GM13977 (cell line): ENCODE data around the gene SLC6A8.

Experiments used
- DNase-seq: peaks from one replicate; pipeline ENCODE4 v3.0.0; 2012; ENCODE audit warnings: low spot score
- in situ Hi-C: fragments of 300-500 bp; cut with MboI; formaldehyde crosslinking; loops from one replicate; pipeline ENCODE4 v1.12.0; 2022; ENCODE audit warnings: low sequenced_read_pairs, low pct_unique_long_range_greater_than_20kb, mixed read lengths, inconsistent platforms; ENCODE audit not compliant: unreplicated experiment
- TF ChIP-seq, protein P1 (sequence below): IDR thresholded peaks from 2 replicates; pipeline ENCODE4 v1.5.1; 2012; ENCODE audit warnings: mild to moderate bottlenecking, control low read depth; ENCODE audit not compliant: insufficient read depth; ENCODE audit errors: extremely low read depth, missing control alignments

The SLC6A8 gene

DNA sequence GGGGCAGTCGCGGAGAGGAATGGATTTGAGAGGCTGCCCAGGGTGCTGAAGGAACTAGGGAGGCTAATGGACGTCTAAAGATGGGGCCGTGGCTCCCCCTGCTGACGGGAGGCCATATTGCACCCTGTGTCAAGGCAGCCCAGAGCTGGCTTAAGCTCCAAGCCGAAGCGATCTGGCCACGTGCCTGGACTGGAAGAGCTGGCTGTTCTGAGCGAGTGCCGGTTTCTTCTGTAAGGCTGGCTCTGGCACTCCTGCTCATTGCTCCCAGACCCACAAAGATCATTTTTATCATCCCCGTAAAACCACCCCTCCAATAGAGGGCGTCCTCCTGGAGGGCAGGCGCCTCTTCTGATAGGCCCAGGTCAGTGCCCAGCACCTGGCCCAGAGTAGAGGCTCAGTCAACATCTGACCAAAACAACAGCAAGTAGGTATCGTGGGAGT, 19.8 kb upstream of the SLC6A8 start:
- TF ChIP-seq, protein P1, sequence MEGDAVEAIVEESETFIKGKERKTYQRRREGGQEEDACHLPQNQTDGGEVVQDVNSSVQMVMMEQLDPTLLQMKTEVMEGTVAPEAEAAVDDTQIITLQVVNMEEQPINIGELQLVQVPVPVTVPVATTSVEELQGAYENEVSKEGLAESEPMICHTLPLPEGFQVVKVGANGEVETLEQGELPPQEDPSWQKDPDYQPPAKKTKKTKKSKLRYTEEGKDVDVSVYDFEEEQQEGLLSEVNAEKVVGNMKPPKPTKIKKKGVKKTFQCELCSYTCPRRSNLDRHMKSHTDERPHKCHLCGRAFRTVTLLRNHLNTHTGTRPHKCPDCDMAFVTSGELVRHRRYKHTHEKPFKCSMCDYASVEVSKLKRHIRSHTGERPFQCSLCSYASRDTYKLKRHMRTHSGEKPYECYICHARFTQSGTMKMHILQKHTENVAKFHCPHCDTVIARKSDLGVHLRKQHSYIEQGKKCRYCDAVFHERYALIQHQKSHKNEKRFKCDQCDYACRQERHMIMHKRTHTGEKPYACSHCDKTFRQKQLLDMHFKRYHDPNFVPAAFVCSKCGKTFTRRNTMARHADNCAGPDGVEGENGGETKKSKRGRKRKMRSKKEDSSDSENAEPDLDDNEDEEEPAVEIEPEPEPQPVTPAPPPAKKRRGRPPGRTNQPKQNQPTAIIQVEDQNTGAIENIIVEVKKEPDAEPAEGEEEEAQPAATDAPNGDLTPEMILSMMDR: peak; percentile 75
- in situ Hi-C loops: loop anchor here (25.0 kb wide), 1 partner anchor 706 kb away; no protein-coding TSS in a partner anchor

DNA sequence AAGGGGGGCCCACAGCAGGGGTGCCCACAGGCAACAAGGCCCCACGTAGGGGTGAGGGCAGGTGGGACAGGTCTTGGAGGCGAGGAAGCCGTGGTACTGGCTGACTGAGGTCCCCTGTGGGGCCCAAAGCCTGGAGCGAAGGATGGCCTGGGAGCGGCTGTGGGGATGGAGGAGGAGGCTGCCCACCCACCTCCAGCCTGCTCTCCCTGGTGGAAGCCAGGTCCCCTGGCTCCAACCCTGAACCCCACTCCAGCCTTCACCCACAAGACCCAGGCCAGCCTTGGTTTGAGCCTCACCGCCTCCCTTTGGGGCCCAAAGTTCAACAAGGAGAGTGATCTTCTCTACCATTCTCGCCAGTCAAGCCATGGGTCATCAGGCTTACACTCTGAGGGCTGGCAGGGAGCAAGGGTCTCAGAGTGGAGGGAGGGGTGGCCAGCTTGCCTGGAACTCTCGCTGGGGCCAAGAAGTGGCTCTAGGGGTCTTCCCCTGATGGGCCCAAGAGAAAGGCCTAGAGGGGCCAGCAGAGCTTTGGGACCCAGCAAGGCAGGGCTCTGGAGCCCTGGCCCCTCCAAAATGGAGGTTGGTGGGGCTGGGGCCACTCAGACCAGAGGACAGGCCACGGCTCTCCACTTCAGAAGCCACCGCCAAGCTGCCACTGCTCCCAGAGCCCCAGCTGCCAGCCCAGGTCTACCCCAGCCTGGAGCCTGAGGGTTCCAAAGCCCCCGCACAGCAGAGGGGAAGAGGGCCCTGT, 19.1 kb upstream of the SLC6A8 start:
- TF ChIP-seq, protein P1: peak; percentile 4
- peak; percentile 31 for DNase-seq
- in situ Hi-C loops: loop anchor here (25.0 kb wide), 1 partner anchor 706 kb away; no protein-coding TSS in a partner anchor

More for the DNA sequence above, 19.8 kb upstream of the SLC6A8 start:
- DNase-seq: peak; percentile 85

DNA sequence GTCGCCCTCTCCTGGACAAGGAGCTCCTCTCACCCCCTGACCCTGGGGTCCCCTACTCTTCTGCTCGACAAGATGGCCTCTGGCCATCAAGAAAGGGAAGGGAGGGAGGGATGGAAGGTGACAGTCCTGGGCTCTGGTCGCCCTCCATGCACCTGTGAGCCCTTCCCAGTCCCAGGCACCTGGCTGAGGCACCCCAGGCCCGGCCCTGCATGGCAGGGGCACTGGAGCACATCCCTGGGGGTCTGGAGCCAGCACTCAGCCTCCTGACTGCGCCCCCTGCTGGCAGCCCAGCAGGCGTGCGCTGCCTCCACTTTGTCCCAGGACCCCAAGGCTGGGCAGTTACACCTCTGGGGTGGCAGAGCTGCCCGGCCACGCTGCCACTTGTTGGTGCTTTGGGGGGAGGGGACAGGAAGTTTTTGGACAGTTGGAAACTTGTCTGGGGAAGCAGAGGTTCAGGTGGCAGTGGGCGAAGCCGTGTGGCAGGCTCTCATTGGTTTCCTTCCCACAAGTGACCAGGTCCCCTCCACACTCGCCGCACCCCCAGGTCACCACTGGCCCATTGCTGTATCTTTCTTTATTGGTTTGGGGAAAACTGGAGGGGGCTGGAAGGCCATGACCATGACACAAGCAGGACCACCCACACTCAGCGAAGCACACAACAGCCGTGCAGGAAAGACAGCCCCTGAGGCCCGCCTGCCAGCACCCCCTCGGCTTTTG, 18.4 kb upstream of the SLC6A8 start:
- DNase-seq: peak; percentile 76
- TF ChIP-seq, protein P1: peak; percentile 75
- in situ Hi-C loops: loop anchor here (25.0 kb wide), 1 partner anchor 707 kb away; no protein-coding TSS in a partner anchor

DNA sequence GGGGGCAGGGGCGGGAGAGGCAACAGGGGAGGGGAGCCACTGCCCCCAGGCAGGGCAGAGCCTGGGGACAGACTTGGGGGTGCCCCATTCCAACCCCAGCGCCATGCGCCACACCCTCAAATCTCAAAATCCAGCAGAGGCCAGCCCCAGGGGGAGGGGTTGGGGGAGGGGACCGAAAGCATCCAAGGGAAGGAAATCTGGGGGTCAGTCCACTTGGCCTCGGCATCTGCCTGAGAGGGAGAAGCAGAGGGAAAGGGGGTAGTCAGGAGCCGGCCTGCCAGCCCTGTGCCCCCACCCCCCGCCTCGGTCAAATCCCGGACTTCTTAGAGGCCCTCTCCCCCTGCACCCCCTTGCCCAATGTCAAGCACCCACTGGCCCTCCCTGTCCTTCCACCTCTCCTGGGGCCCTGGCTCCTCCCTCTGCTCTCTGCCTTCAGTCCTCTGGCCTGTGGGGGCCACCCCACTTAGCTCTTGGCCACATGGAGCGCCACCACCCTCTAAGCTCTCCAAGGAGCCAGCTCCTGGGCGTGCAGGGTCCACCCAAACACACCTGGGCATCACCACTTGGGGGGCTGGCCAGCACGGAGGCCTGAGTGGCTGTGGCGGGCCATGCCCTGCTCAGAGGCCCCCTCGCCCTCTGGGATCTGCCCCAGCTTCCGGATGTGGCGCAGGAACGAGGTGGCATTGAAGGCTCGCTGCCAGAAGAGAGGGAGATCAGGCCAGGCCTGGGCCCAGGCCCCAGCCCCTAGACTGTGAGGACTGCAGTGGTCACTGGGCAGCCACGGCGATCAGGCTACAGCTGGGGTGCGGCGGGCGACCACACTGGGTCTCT, 17.6 kb upstream of the SLC6A8 start:
- DNase-seq: no peak
- TF ChIP-seq, protein P1: no peak
- in situ Hi-C loops: loop anchor here (10.0 to 25.0 kb wide), 2 partner anchors 115 to 708 kb away; no protein-coding TSS in a partner anchor

DNA sequence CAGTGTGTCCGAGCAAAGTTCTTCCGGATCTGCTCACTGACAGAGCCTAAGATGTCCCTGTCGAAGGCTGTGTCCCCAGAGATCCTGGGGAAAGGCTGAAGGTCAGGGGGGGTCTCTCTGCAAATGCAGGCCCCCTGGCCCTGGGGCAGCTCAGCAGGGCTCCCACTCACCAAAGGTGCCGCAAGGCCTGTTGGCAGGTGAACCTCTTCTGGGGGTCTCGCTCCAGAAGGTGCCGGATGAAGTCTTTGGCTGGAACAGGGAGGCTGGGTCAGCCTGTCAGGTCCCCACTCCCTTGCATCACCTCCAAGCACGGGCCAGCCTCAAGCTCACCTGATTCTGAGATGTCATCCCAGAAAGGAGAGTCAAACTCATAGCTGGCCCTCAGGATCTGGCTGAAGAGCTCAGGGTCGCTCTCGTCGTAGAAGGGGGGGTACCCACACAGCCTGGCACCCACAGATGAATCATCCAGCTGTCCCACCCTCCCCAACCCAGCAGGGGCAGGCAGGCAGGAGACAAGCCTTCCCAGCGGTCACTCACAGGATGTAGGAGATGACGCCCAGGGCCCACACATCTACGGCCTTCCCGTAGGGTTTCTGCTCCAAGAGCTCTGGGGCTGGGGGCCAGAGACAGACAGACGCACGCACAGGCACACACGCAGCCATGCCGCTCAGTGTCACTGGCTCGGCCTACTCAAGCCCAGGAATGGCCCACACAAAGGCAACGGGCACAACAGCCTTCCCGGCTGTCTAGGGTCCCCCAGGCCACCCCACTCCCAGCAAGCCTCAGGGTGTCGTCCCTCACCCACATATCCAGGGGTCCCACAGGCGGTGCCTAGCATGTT, 16.8 kb upstream of the SLC6A8 start:
- TF ChIP-seq, protein P1: no peak
- no peak for DNase-seq
- in situ Hi-C loops: loop anchor here (10.0 to 25.0 kb wide), 2 partner anchors 116 to 709 kb away; no protein-coding TSS in a partner anchor
